Fibroblast of lung (primary cell): ENCODE data around the gene ADAMTS14. TPM values are rescaled to one million over a fixed set of nuclear protein-coding genes. Genes with fewer than 3 reads are reported as not detected.

Experiments
- DNase-seq, 2 donors: peaks; one replicate each; pipeline versions ENCODE4 v3.0.0 to v3.0.0-alpha.2; 2010; ENCODE audit warnings: low read depth in 2 of 2
- H2AFZ ChIP-seq: 2 replicates; pipeline ENCODE4 v1.5.1; 2012; ENCODE audit warnings: low read length, control low read depth, inconsistent platforms
- H3K27ac ChIP-seq: 2 replicates; pipeline ENCODE4 v1.5.1; 2011; ENCODE audit warnings: low read length, control low read depth; ENCODE audit not compliant: insufficient read depth
- H3K27me3 ChIP-seq: 2 replicates; pipeline ENCODE4 v1.5.1; 2011; ENCODE audit warnings: mild to moderate bottlenecking, low read length; ENCODE audit not compliant: control insufficient read depth, insufficient read depth
- H3K36me3 ChIP-seq: 2 replicates; pipeline ENCODE4 v1.5.1; 2011; ENCODE audit warnings: low read length; ENCODE audit not compliant: control insufficient read depth, insufficient read depth
- H3K4me1 ChIP-seq: 2 replicates; pipeline ENCODE4 v1.5.1; 2011; ENCODE audit warnings: low read length; ENCODE audit not compliant: control insufficient read depth, insufficient read depth; ENCODE audit errors: extremely low read depth
- H3K4me2 ChIP-seq: 2 replicates; pipeline ENCODE4 v1.5.1; 2011; ENCODE audit warnings: low read length, control low read depth; ENCODE audit not compliant: insufficient read depth; ENCODE audit errors: extremely low read depth
- H3K4me3 ChIP-seq, 4 experiments: fragments of 200-600 bp in 1 of 4; sonication (generic) in 1 of 4; replicated peaks in 1 of 4; 2 replicates each; pipeline ENCODE4 v1.5.1; 2011 to 2016; ENCODE audit warnings: low read length in 4 of 4, low read depth in 3 of 4, mild to moderate bottlenecking in 3 of 4, control low read depth in 2 of 4, inconsistent platforms in 1 of 4, mixed read lengths in 1 of 4; ENCODE audit not compliant: insufficient read depth in 1 of 4; ENCODE audit errors: control extremely low read depth in 1 of 4
- H3K79me2 ChIP-seq: 2 replicates; pipeline ENCODE4 v1.5.1; 2012; ENCODE audit warnings: mild to moderate bottlenecking, low read length, inconsistent platforms; ENCODE audit not compliant: control insufficient read depth, insufficient read depth
- H3K9ac ChIP-seq: 2 replicates; pipeline ENCODE4 v1.5.1; 2011; ENCODE audit warnings: mild to moderate bottlenecking, low read length, control low read depth; ENCODE audit not compliant: insufficient read depth
- H3K9me3 ChIP-seq: 2 replicates; pipeline ENCODE4 v1.5.1; 2012; ENCODE audit warnings: low read depth, low read length; ENCODE audit not compliant: control insufficient read depth, insufficient read depth
- H4K20me1 ChIP-seq: 2 replicates; pipeline ENCODE4 v1.5.1; 2011; ENCODE audit warnings: low read length; ENCODE audit not compliant: control insufficient read depth, insufficient read depth; ENCODE audit errors: extremely low read depth
- CTCF ChIP-seq, 2 donors: IDR thresholded peaks in 1 of 2; conservative IDR thresholded peaks in 1 of 2; 1 replicate in 1 of 2; 2 replicates in 1 of 2; pipeline ENCODE4 v1.5.1; 2011 to 2012; ENCODE audit warnings: low read length in 2 of 2, control low read depth in 1 of 2, inconsistent platforms in 1 of 2, low read depth in 1 of 2, mild to moderate bottlenecking in 1 of 2
- EZH2 ChIP-seq: IDR thresholded peaks from 2 replicates; pipeline ENCODE4 v1.5.1; 2012; ENCODE audit warnings: low read length, control low read depth, mild to moderate bottlenecking; ENCODE audit errors: missing control alignments
- polyA plus RNA-seq, 2 donors: library from polyadenylated mRNA; depleted of rRNA in 1 of 2; stranded (reverse) in 1 of 2; unstranded in 1 of 2; fragments of >200 nt; gene quantifications; 2 replicates each; pipeline ENCODE4 v1.2.1, GENCODE V29; 2011 to 2012; ENCODE audit warnings: missing spikeins in 1 of 2
- total RNA-seq: library from RNA; depleted of rRNA; stranded (reverse); fragments of >200 nt; gene quantifications from 2 replicates; pipeline ENCODE4 v1.2.1, GENCODE V29; 2014

ADAMTS14 gene
- total and polyA plus RNA-seq, 2 donors (not counting 1 experiment from before 2014, with no cell fraction given) = 4.1 to 6.2 TPM

- Histone ChIP-seq H3K4me2 (no peak overlapping the region), H3K27ac (no peak overlapping the region), H3K27me3 (no peaks in the 10 kb centered on the region), H3K9me3 (no peaks in the 10 kb centered on the region), H3K79me2 (no peaks in the 10 kb centered on the region), H3K4me1 (no peaks in the 10 kb centered on the region), H3K4me3 (no peak overlapping the region), H2AFZ (no peak overlapping the region), H3K36me3 (peaks cover 1% of the 10 kb centered on the region), H4K20me1 (no peaks in the 10 kb centered on the region), H3K9ac (no peak overlapping the region)
- DNase-seq = no peak
- TF ChIP-seq EZH2 (no peak), CTCF (conservative IDR thresholded peaks at IDR 0.05 in 1 of 2, IDR thresholded peaks at IDR 0.05 in 1 of 2; ENCODE audit: low read depth in 1 of 2, low read length in 2 of 2) (no peak)
These were observed 77.5 kb downstream of the ADAMTS14 start for GRCh38 chr10:70749756-70750155.

GRCh38 chr10:70750156-70750703 is 77.9 kb downstream of the ADAMTS14 start:
- H4K20me1 ChIP-seq = no peaks in the 10 kb centered on the region
- H2AFZ ChIP-seq = no peak overlapping the region
- no peak overlapping the region for H3K27ac ChIP-seq
- no peaks in the 10 kb centered on the region for H3K4me1 ChIP-seq
- TF ChIP-seq EZH2 (no peak), CTCF (conservative IDR thresholded peaks at IDR 0.05 in 1 of 2, IDR thresholded peaks at IDR 0.05 in 1 of 2; ENCODE audit: low read depth in 1 of 2, low read length in 2 of 2) (no peak)
- H3K4me3 ChIP-seq = no peak overlapping the region
- no peaks in the 10 kb centered on the region for H3K79me2 ChIP-seq
- H3K4me2 ChIP-seq = no peak overlapping the region
- no peak overlapping the region for H3K9ac ChIP-seq
- no peaks in the 10 kb centered on the region for H3K27me3 ChIP-seq
- H3K36me3 ChIP-seq = peaks cover 1% of the 10 kb centered on the region
- no peaks in the 10 kb centered on the region for H3K9me3 ChIP-seq
- no peak for DNase-seq

GRCh38 chr10:70751356-70751755 is 79.0 kb downstream of the ADAMTS14 start:
- TF ChIP-seq CTCF (conservative IDR thresholded peaks at IDR 0.05 in 1 of 2, IDR thresholded peaks at IDR 0.05 in 1 of 2; ENCODE audit: low read depth in 1 of 2, low read length in 2 of 2) (no peak), EZH2 (no peak)
- Histone ChIP-seq H3K4me1 (no peaks in the 10 kb centered on the region), H4K20me1 (no peaks in the 10 kb centered on the region), H3K9me3 (no peaks in the 10 kb centered on the region), H3K9ac (no peak overlapping the region), H3K4me2 (no peak overlapping the region), H3K27me3 (no peaks in the 10 kb centered on the region), H3K36me3 (no peaks in the 10 kb centered on the region), H3K27ac (no peak overlapping the region), H3K79me2 (no peaks in the 10 kb centered on the region), H3K4me3 (no peak overlapping the region), H2AFZ (no peak overlapping the region)
- no peak for DNase-seq
